GM21529 (cell line): ENCODE results near the gene GALR3.
"Not testable (repeated sequence)": the region's sequence is repeated elsewhere in the genome, so short reads cannot be mapped to it uniquely, and the experiment has no call there.

ENCODE experiments used
- ATAC-seq: cut with Tn5 transposase; IDR thresholded peaks from one replicate; pipeline ENCODE4 v1.9.1; 2021; ENCODE audit not compliant: unreplicated experiment

The GALR3 gene

GRCh38 chr22:37823134-37823985, at the start of gene GALR3:
Gene GALR3 (plus strand): TSS chr22:37823382. CDS start chr22:37823407, 25 bp downstream.
- ATAC-seq, result no peak

- ATAC-seq, result no peak
These were observed 48.5 kb upstream of the GALR3 start for GRCh38 chr22:37774728-37775127.

GRCh38 chr22:37775785-37776638, 47.2 kb upstream of the GALR3 start:
- ATAC-seq, result no peak

GRCh38 chr22:37776639-37777005, 46.6 kb upstream of the GALR3 start:
- ATAC-seq, result no peak

- no peak for ATAC-seq
These were observed 46.0 kb upstream of the GALR3 start for GRCh38 chr22:37777122-37777687.

GRCh38 chr22:37778370-37779009, 44.7 kb upstream of the GALR3 start:
- ATAC-seq, result no peak

- no peak for ATAC-seq
These were observed 41.6 kb upstream of the GALR3 start for GRCh38 chr22:37781434-37782059.

GRCh38 chr22:37782340-37783168, 40.6 kb upstream of the GALR3 start:
- ATAC-seq, result no peak

GRCh38 chr22:37784829-37785495, 38.2 kb upstream of the GALR3 start:
- no peak for ATAC-seq

GRCh38 chr22:37790234-37790633, 32.9 kb upstream of the GALR3 start:
- ATAC-seq, result no peak

- no peak for ATAC-seq
These were observed 30.7 kb upstream of the GALR3 start for GRCh38 chr22:37792494-37792893.

GRCh38 chr22:37794376-37794775, 28.8 kb upstream of the GALR3 start:
- no peak for ATAC-seq

GRCh38 chr22:37796079-37796478, 27.1 kb upstream of the GALR3 start:
- ATAC-seq, result no peak

GRCh38 chr22:37797259-37797658, 25.9 kb upstream of the GALR3 start:
- ATAC-seq, result not testable (repeated sequence)

- ATAC-seq, result no peak
These were observed 25.2 kb upstream of the GALR3 start for GRCh38 chr22:37797874-37798500.

- ATAC-seq, result not testable (repeated sequence)
These were observed 23.2 kb upstream of the GALR3 start for GRCh38 chr22:37799979-37800378.

- no peak for ATAC-seq
These were observed 21.3 kb upstream of the GALR3 start for GRCh38 chr22:37801946-37802309.

GRCh38 chr22:37802310-37803194, 20.6 kb upstream of the GALR3 start:
- no peak for ATAC-seq
